Suprapubic skin (tissue), 4 donors: ENCODE data around the gene MINPP1.

Experiments used
- POLR2A ChIP-seq, 2 donors: fragments of 450-650 bp; IDR thresholded peaks; one replicate each; pipeline ENCODE4 v1.6.1; 2017; ENCODE audit warnings: antibody characterized with exemption in 2 of 2, mild to moderate bottlenecking in 2 of 2, moderate library complexity in 2 of 2
- POLR2AphosphoS5 ChIP-seq, 3 donors: sonication (generic); formaldehyde crosslinking; IDR thresholded peaks; one replicate each; pipeline ENCODE4 v1.6.1; 2017; ENCODE audit warnings: antibody characterized with exemption in 3 of 3

- TF ChIP-seq POLR2A (IDR thresholded peaks at IDR 0.05) (no peak), POLR2AphosphoS5 (IDR thresholded peaks at IDR 0.05) (no peak)
These were observed 14.9 kb downstream of the MINPP1 start for GRCh38 chr10:87519582-87519981.
